Glutamatergic neuron (in vitro differentiated cells): ENCODE measurements around the gene OR14A2. TPM values are rescaled to one million over a fixed set of nuclear protein-coding genes. Genes with fewer than 3 reads are reported as not detected.
"Not testable (repeated sequence)": the region's sequence is repeated elsewhere in the genome, so short reads cannot be mapped to it uniquely, and the experiment has no call there.

Experiments used
- DNase-seq: peaks from one replicate; pipeline ENCODE4 v3.0.0; 2022
- H3K27ac Mint-ChIP-seq: one replicate; pipeline ENCODE4 v1.8.0; 2020; ENCODE audit warnings: mild to moderate bottlenecking, mixed read lengths, inconsistent platforms; ENCODE audit not compliant: unreplicated experiment
- H3K27me3 Mint-ChIP-seq: one replicate; pipeline ENCODE4 v1.8.0; 2020; ENCODE audit warnings: mild to moderate bottlenecking, moderate library complexity, mixed read lengths, inconsistent platforms; ENCODE audit not compliant: unreplicated experiment
- H3K36me3 Mint-ChIP-seq: one replicate; pipeline ENCODE4 v1.8.0; 2020; ENCODE audit warnings: mild to moderate bottlenecking, mixed read lengths, inconsistent platforms; ENCODE audit not compliant: unreplicated experiment
- H3K4me1 Mint-ChIP-seq: one replicate; pipeline ENCODE4 v1.8.0; 2020; ENCODE audit warnings: mild to moderate bottlenecking, low read depth, mixed read lengths, inconsistent platforms; ENCODE audit not compliant: unreplicated experiment
- H3K4me3 Mint-ChIP-seq: one replicate; pipeline ENCODE4 v1.8.0; 2020; ENCODE audit warnings: mild to moderate bottlenecking, mixed read lengths, inconsistent platforms; ENCODE audit not compliant: unreplicated experiment
- H3K9me3 Mint-ChIP-seq: one replicate; pipeline ENCODE4 v1.8.0; 2020; ENCODE audit warnings: mild to moderate bottlenecking, moderate library complexity, mixed read lengths, inconsistent platforms; ENCODE audit not compliant: unreplicated experiment
- long read RNA-seq: library from polyadenylated mRNA; unstranded; transcript quantifications from one replicate; pipeline ENCODE4 v2.0.0, GENCODE V29; 2020; ENCODE audit not compliant: unreplicated experiment
- total RNA-seq: library from RNA; stranded (reverse); fragmentation: NEBNext Ultra II Directional; extraction: Animal tissue kit (Norgen Biotek cat#: 25700); gene quantifications from one replicate; pipeline ENCODE4 v1.2.1, GENCODE V29; 2021; ENCODE audit not compliant: unreplicated experiment
- TF ChIP-seq, protein P1 (sequence below): fragments of 200-600 bp; sonication (generic); IDR thresholded peaks from one replicate; pipeline ENCODE4 v1.5.0; 2021; ENCODE audit not compliant: partially characterized antibody, unreplicated experiment

OR14A2 gene
- total RNA-seq = not detected
- long read RNA-seq = 0 reads

DNA sequence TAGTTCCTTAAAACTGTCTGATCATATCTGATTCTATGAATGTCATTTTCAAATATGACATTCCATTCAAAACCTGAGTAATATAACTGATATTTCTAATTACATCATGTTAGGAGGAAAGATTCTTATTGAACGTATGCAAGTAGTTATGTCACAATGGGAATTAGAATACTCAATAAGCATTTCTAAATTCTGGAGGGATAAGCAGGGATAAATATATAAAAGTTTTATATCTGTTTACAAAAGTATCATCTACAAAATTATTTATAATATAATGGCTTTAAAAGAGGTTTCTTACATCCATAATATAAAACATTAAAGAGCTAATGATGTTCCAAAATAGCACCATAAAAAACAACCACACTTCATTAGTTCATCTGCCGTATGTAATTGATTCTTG, at the start of gene OR14A2:
Gene OR14A2, minus strand, starts transcription at position 101 of the 400 bp plus-strand sequence.
- Mint-ChIP-seq H3K9me3 (peaks cover 3% of the 10 kb centered on the region), H3K4me1 (no peaks in the 10 kb centered on the region), H3K27me3 (no peaks in the 10 kb centered on the region), H3K36me3 (peaks cover 7% of the 10 kb centered on the region), H3K27ac (no peak within 1 kb of the TSS), H3K4me3 (no peak within 1 kb of the TSS)
- DNase-seq = no peak
- TF ChIP-seq, protein P1, sequence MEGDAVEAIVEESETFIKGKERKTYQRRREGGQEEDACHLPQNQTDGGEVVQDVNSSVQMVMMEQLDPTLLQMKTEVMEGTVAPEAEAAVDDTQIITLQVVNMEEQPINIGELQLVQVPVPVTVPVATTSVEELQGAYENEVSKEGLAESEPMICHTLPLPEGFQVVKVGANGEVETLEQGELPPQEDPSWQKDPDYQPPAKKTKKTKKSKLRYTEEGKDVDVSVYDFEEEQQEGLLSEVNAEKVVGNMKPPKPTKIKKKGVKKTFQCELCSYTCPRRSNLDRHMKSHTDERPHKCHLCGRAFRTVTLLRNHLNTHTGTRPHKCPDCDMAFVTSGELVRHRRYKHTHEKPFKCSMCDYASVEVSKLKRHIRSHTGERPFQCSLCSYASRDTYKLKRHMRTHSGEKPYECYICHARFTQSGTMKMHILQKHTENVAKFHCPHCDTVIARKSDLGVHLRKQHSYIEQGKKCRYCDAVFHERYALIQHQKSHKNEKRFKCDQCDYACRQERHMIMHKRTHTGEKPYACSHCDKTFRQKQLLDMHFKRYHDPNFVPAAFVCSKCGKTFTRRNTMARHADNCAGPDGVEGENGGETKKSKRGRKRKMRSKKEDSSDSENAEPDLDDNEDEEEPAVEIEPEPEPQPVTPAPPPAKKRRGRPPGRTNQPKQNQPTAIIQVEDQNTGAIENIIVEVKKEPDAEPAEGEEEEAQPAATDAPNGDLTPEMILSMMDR = no peak

DNA sequence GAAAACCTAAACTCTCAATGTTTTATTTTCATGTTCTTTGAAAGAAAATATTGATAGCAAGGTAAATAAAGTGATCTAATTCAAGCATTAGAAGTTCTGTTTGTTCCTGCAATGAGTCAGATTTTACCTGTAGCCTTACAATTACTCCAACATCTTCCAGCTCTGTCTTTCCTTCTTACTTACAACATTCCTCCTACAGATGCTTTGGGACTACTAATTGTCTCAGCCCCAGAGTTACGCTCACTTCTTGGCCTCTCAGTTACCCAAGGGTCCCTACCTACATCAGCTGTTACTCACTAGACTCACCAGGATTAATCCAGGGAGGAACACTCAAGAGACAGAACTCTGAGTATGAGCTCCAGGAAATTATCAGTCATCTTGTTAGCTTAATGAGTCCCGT, 49.6 kb upstream of the OR14A2 start:
- TF ChIP-seq, protein P1 = no peak
- Mint-ChIP-seq H3K36me3 (no peaks in the 10 kb centered on the region), H3K4me1 (no peaks in the 10 kb centered on the region), H3K9me3 (peaks cover 2% of the 10 kb centered on the region), H3K4me3 (no peak overlapping the region), H3K27me3 (no peaks in the 10 kb centered on the region), H3K27ac (no peak overlapping the region)
- DNase-seq = no peak

DNA sequence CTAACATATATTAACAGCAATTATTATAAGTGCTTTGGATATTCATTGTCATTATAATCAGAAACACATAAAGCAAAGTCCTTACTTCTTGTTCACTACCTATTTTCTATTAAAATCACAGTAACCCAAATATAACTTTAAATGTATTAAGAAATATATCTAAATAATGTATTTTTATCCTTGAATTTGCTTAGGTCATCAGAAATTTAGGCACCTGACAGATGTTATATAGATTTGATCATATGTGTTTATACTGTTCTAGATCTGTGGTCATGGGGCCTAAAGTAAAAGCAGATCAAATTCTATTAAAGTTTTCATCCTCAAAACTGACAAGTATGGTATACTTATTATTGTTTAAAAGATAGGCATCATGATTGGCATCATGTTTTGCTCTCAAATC, 21.7 kb upstream of the OR14A2 start:
- Mint-ChIP-seq H3K4me1 (no peaks in the 10 kb centered on the region), H3K36me3 (no peaks in the 10 kb centered on the region), H3K27me3 (no peaks in the 10 kb centered on the region), H3K9me3 (no peaks in the 10 kb centered on the region), H3K4me3 (no peak overlapping the region), H3K27ac (no peak overlapping the region)
- TF ChIP-seq, protein P1 = no peak
- DNase-seq = no peak

DNA sequence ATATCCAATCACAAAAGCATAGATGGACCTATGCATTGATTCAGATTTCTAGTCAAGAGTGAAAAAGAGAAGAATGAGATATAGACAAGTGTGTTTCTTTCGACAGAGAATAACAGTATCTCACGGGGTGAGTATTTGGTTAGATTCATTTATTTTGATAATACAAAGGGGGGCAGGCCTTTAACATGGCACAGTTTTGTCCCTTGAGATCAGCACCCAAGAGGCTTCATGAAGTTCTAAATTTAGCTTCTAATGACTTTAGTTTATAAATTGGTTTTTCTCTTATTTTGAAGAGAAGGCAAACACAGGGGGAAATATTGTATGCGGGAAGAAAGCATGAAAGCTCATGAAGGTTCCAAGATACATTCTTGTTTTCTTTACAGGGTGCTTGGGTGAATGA, 12.5 kb upstream of the OR14A2 start, which contains the start of gene OR1C1:
Gene OR1C1, minus strand, starts transcription at position 101 of the 400 bp plus-strand sequence. CDS start 2,150 bp downstream, outside the sequence.
- no peaks in the 10 kb centered on the region for H3K36me3 Mint-ChIP-seq
- H3K4me1 Mint-ChIP-seq = no peaks in the 10 kb centered on the region
- peaks cover 3% of the 10 kb centered on the region for H3K27me3 Mint-ChIP-seq
- H3K9me3 Mint-ChIP-seq = no peaks in the 10 kb centered on the region
- H3K4me3 Mint-ChIP-seq = no peak within 1 kb of the TSS
- TF ChIP-seq, protein P1 = no peak
- no peak for DNase-seq
- H3K27ac Mint-ChIP-seq = no peak within 1 kb of the TSS

DNA sequence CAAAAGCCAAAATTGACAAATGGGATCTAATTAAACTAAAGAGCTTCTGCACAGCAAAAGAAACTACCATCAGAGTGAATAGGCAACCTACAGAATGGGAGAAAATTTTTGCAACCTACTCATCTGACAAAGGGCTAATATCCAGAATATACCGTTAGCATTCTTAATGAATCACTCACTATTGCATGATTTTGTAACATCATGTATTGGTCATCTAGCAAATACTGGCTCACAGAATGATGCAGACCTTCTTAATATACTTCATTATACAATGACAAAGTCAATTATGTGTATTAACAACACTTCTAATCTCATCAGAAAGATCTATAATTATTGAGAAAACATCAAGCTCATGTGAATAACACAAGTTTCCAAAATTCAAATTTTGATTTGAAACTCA, 6.4 kb upstream of the OR14A2 start:
- H3K4me3 Mint-ChIP-seq, H3K36me3 Mint-ChIP-seq, H3K27ac Mint-ChIP-seq, H3K9me3 Mint-ChIP-seq, H3K27me3 Mint-ChIP-seq, H3K4me1 Mint-ChIP-seq, DNase-seq: not testable (repeated sequence)
